SK-N-SH (cell line): Measurements from ENCODE around the gene CFAP74. TPM values are rescaled to one million over a fixed set of nuclear protein-coding genes. Genes with fewer than 3 reads are reported as not detected.

Source experiments
- CTCF ChIA-PET: fragments of 300-600, 350-600 bp; formaldehyde crosslinking; extraction: SDS; loops from one replicate; lab custom pipeline; 2021; lab: Yijun Ruan, JAX
- POLR2A ChIA-PET: fragments of 350-600 bp; sonication (Branson Sonifier 250); formaldehyde crosslinking; extraction: SDS; loops from one replicate; lab custom pipeline; 2020; ENCODE audit warnings: antibody characterized with exemption, inconsistent platforms; lab: Yijun Ruan, JAX
- DNase-seq: peaks from one replicate; pipeline ENCODE4 v3.0.0; 2012
- H2AFZ ChIP-seq: fragments of 200-600 bp; sonication (generic); 2 replicates; pipeline ENCODE4 v1.8.1; 2016; ENCODE audit warnings: antibody characterized with exemption, mild to moderate bottlenecking, low read depth
- H3F3A ChIP-seq: fragments of 200-600 bp; sonication (generic); replicated peaks from 2 replicates; pipeline ENCODE3; 2016; ENCODE audit warnings: antibody characterized with exemption, mild to moderate bottlenecking; ENCODE audit not compliant: insufficient read depth
- H3K27ac ChIP-seq, 2 experiments: fragments of 200-500 bp in 1 of 2; fragments of 200-600 bp in 1 of 2; sonication (Bioruptor generic) in 1 of 2; sonication (generic), shearing (Covaris generic) in 1 of 2; 2 replicates each; pipeline versions ENCODE4 v1.5.1 to v1.6.1; 2014 to 2016; ENCODE audit warnings: low read depth in 2 of 2, inconsistent platforms in 1 of 2, low read length in 1 of 2, mild to moderate bottlenecking in 1 of 2, mixed read lengths in 1 of 2
- H3K27me3 ChIP-seq: fragments of 200-600 bp; sonication (generic), shearing (Covaris generic); 2 replicates; pipeline ENCODE4 v1.6.1; 2016; ENCODE audit warnings: mixed run types; ENCODE audit not compliant: insufficient read depth
- H3K36me3 ChIP-seq, 2 experiments: fragments of 200-500 bp in 1 of 2; fragments of 200-600 bp in 1 of 2; sonication (Bioruptor generic) in 1 of 2; sonication (generic) in 1 of 2; replicated peaks in 1 of 2; 2 replicates each; pipeline versions ENCODE3 to v1.5.1; 2014 to 2016; ENCODE audit warnings: low read length in 1 of 2, mild to moderate bottlenecking in 1 of 2; ENCODE audit not compliant: insufficient read depth in 2 of 2, control insufficient read depth in 1 of 2
- H3K4me1 ChIP-seq, 2 experiments: fragments of 200-500 bp in 1 of 2; fragments of 200-600 bp in 1 of 2; sonication (Bioruptor generic) in 1 of 2; sonication (generic), shearing (Covaris generic) in 1 of 2; 2 replicates each; pipeline versions ENCODE4 v1.5.1 to v1.6.1; 2014 to 2016; ENCODE audit warnings: low read depth in 1 of 2, low read length in 1 of 2, mixed run types in 1 of 2; ENCODE audit not compliant: insufficient read depth in 2 of 2, control insufficient read depth in 1 of 2
- H3K4me2 ChIP-seq: fragments of 200-600 bp; sonication (generic), shearing (Covaris generic); 2 replicates; pipeline ENCODE4 v1.6.1; 2017; ENCODE audit warnings: mixed run types
- H3K4me3 ChIP-seq, 2 experiments: fragments of 200-500 bp in 1 of 2; fragments of 200-600 bp in 1 of 2; sonication (Bioruptor generic) in 1 of 2; sonication (generic), shearing (Covaris generic) in 1 of 2; 2 replicates each; pipeline versions ENCODE4 v1.5.1 to v1.8.1; 2014 to 2016; ENCODE audit warnings: low read depth in 2 of 2, inconsistent platforms in 1 of 2, low read length in 1 of 2, mild to moderate bottlenecking in 1 of 2, mixed read lengths in 1 of 2, moderate library complexity in 1 of 2
- H3K79me2 ChIP-seq: fragments of 200-600 bp; sonication (generic); 2 replicates; pipeline ENCODE4 v1.8.1; 2017; ENCODE audit warnings: mild to moderate bottlenecking; ENCODE audit not compliant: insufficient read depth
- H3K9ac ChIP-seq: fragments of 200-600 bp; sonication (generic); 2 replicates; pipeline ENCODE4 v1.6.1; 2017; ENCODE audit warnings: mixed run types
- H3K9me2 ChIP-seq: fragments of 200-600 bp; sonication (generic); 2 replicates; pipeline ENCODE4 v1.6.1; 2017; ENCODE audit warnings: mixed run types
- H3K9me3 ChIP-seq: fragments of 200-600 bp; sonication (generic); 2 replicates; pipeline ENCODE4 v1.6.1; 2017; ENCODE audit warnings: mixed run types, mild to moderate bottlenecking, moderate library complexity
- H4K20me1 ChIP-seq: fragments of 200-600 bp; sonication (generic); 2 replicates; pipeline ENCODE4 v1.6.1; 2017; ENCODE audit warnings: mild to moderate bottlenecking, mixed run types; ENCODE audit not compliant: insufficient read depth
- FOSL2 ChIP-seq: IDR thresholded peaks from 2 replicates; pipeline ENCODE4 v1.4.0; 2012; ENCODE audit warnings: low read depth, mild to moderate bottlenecking, moderate library complexity, borderline replicate concordance
- RFX5 ChIP-seq: IDR thresholded peaks from 2 replicates; pipeline ENCODE4 v1.6.1; 2012; ENCODE audit warnings: mild to moderate bottlenecking, improper control_type of control experiment, low read length
- RXRA ChIP-seq: IDR thresholded peaks from 2 replicates; pipeline ENCODE4 v1.4.0; 2012; ENCODE audit warnings: low read depth, mild to moderate bottlenecking, borderline replicate concordance
- WGBS: methylation state at CpG from one replicate; pipeline ENCODE4 v1.1.6; 2017; ENCODE audit warnings: low lambda C conversion rate; 5-methylcytosine and 5-hydroxymethylcytosine counted together
- polyA plus RNA-seq, 3 experiments: library from polyadenylated mRNA; depleted of rRNA; stranded (reverse); fragments of >200 nt; gene quantifications; 2 replicates each; pipeline ENCODE4 v1.2.3, GENCODE V29; 2012
- TF ChIP-seq, protein P1 (sequence below): IDR thresholded peaks from 2 replicates; pipeline ENCODE4; 2012
- TF ChIP-seq, protein P2 (sequence below): fragments of 200-600 bp; sonication (generic); IDR thresholded peaks from 2 replicates; pipeline ENCODE4 v1.6.1; 2017; ENCODE audit warnings: antibody characterized with exemption, mild to moderate bottlenecking, moderate library complexity

Gene CFAP74
- polyA plus RNA-seq, 1 of the 3 experiments (the other 2 are of a cell fraction) = not detected

DNA sequence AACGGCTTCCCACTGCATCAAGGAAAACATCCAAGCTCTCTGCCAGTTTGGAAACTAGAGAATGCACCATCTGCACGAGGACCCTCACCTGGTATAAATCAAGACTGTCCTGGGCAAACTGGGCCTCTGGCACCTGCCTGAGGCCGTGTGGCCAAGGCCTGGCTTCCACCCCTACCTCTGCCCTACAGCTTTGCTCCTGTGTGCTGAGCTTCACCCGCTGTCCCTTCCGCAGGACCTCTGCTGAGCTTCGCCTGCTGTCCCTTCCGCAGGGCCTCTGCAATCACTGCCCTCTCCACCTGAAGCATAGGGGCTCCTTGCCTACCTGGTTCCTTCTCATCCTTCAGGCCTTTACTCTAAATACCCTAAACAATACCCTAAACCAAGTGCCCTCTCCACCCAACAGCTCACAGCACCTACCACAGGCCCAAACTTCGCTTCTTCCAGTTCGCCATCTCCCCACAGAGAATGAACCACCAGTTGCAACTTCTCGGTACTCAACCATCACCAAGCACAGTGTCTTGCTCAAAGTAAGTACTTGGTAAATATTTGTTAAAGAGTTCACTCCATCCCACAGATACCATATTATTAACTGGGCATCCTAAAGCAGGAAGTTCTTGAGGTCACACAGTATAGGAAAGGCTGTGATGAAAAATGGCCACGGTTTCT, 131.1 kb downstream of the CFAP74 start:
- TF ChIP-seq RFX5 (no peak), RXRA (no peak), FOSL2 (no peak)
- TF ChIP-seq, protein P1, sequence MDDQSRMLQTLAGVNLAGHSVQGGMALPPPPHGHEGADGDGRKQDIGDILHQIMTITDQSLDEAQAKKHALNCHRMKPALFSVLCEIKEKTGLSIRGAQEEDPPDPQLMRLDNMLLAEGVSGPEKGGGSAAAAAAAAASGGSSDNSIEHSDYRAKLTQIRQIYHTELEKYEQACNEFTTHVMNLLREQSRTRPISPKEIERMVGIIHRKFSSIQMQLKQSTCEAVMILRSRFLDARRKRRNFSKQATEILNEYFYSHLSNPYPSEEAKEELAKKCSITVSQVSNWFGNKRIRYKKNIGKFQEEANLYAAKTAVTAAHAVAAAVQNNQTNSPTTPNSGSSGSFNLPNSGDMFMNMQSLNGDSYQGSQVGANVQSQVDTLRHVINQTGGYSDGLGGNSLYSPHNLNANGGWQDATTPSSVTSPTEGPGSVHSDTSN = no peak
- TF ChIP-seq, protein P2, sequence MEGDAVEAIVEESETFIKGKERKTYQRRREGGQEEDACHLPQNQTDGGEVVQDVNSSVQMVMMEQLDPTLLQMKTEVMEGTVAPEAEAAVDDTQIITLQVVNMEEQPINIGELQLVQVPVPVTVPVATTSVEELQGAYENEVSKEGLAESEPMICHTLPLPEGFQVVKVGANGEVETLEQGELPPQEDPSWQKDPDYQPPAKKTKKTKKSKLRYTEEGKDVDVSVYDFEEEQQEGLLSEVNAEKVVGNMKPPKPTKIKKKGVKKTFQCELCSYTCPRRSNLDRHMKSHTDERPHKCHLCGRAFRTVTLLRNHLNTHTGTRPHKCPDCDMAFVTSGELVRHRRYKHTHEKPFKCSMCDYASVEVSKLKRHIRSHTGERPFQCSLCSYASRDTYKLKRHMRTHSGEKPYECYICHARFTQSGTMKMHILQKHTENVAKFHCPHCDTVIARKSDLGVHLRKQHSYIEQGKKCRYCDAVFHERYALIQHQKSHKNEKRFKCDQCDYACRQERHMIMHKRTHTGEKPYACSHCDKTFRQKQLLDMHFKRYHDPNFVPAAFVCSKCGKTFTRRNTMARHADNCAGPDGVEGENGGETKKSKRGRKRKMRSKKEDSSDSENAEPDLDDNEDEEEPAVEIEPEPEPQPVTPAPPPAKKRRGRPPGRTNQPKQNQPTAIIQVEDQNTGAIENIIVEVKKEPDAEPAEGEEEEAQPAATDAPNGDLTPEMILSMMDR = no peak
- Histone ChIP-seq H3K27me3 (no peaks in the 10 kb centered on the region), H3K9ac (no peak overlapping the region), H3K4me3 (no peak overlapping the region), H3K79me2 (peaks cover 100% of the 10 kb centered on the region), H4K20me1 (peaks cover 100% of the 10 kb centered on the region), H3K4me2 (no peak overlapping the region), H2AFZ (no peak overlapping the region), H3K4me1 (peaks cover 0 to 18% of the 10 kb centered on the region in 2 experiments; a peak in 1 of 4 replicates), H3K27ac (no peak overlapping the region), H3K9me2 (no peaks in the 10 kb centered on the region), H3K36me3 (peaks cover 8 to 30% of the 10 kb centered on the region in 2 experiments), H3K9me3 (no peaks in the 10 kb centered on the region), H3F3A (peaks cover 16% of the 10 kb centered on the region)
- DNase-seq = no peak
- POLR2A ChIA-PET = no interaction called here
- CTCF ChIA-PET = interaction anchor here (1.3 to 2.0 kb wide), 2 partner anchors 10 to 36 kb away, joined by 5 to 7 read pairs; no protein-coding TSS in a partner anchor
- 95% methylated on average over 11 of the region's 11 CpGs for WGBS

Other genes starting within 250 kb of the CFAP74 start
- 66.2 and 70.4 TPM in 2 replicates for gene NADK, start 225.3 kb downstream of the CFAP74 start, polyA plus RNA-seq (2012; rRNA removed)
- 355 and 364 TPM in 2 replicates for gene GNB1, start 112.7 kb downstream of the CFAP74 start, polyA plus RNA-seq (2012; rRNA removed)
- 0.87 and 1.3 TPM in 2 replicates for gene CALML6, start 88.5 kb downstream of the CFAP74 start, polyA plus RNA-seq (2012; rRNA removed)
- 3.8 and 4.8 TPM in 2 replicates for gene TMEM52, start 84.5 kb downstream of the CFAP74 start, polyA plus RNA-seq (2012; rRNA removed)
- gene GABRD, start 15.6 kb upstream of the CFAP74 start, polyA plus RNA-seq (2012; rRNA removed) = 0.07 and 0.10 TPM in 2 replicates
- gene PRKCZ, start 46.6 kb upstream of the CFAP74 start, polyA plus RNA-seq (2012; rRNA removed) = 20.1 and 24.2 TPM in 2 replicates
- gene FAAP20, start 191.0 kb upstream of the CFAP74 start, polyA plus RNA-seq (2012; rRNA removed) = 35.6 and 58.3 TPM in 2 replicates
- 3.5 and 7.2 TPM in 2 replicates for gene SKI, start 224.5 kb upstream of the CFAP74 start, polyA plus RNA-seq (2012; rRNA removed)